Measurements from ENCODE around the gene SNX15.

DNA sequence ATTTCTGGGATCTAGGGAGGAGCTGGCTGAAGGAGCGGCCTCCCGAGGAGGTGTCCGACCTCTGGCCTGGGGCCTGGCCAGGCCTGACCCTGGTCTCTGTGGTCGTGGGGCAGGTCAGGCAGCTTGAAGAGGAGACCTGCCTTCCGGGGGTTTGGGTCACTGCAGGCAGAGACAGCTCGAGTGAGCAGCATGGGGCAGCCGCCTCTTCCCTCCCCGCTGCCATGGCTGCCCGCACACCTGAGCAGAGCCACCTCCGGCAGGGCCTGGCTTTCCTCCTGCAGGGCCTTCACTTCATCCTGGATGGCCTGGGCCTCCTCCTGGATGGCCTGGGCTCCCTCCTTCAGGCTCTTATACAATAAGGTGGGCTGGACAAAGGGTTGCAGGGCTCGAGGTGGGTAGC, 39.1 kb downstream of the SNX15 start:
- TF ChIP-seq SUZ12 (IDR thresholded peaks at IDR 0.05) (no peak), TARDBP (IDR thresholded peaks at IDR 0.05) (no peak), SP1 (IDR thresholded peaks at IDR 0.05) (no peak)

Data from HEK293T (cell line).